Measurements from ENCODE around the gene DOCK4.

GRCh38 chr7:112091768-112092167 lies 114.4 kb downstream of the DOCK4 start:
- TF ChIP-seq CTCF (IDR thresholded peaks at IDR 0.05), result no peak
- TF ChIP-seq POLR2A (IDR thresholded peaks at IDR 0.05), result no peak

Data from testis (tissue), 2 donors.